ENCODE results near the gene ARID5B.
A peak's percentile ranks its signal among the peaks of the same experiment; 100 is the strongest.

The ARID5B gene

GRCh38 chr10:62037890-62038608 is 136.6 kb downstream of the ARID5B start:
- H3K4me3 ChIP-seq (ENCODE audit: low read depth, low read length), result peak overlapping the region; percentile 61; the same call in 1 of the 2 replicates
- H3K36me3 ChIP-seq (ENCODE audit: insufficient read depth, low read length), result no peaks in the 10 kb centered on the region
- H3K27me3 ChIP-seq (ENCODE audit: insufficient read depth, low read length), result no peaks in the 10 kb centered on the region
- peak overlapping the region; percentile 59 for H3K27ac ChIP-seq (ENCODE audit: low read depth, low read length)
- H2AFZ ChIP-seq (ENCODE audit: low read length, unreplicated experiment), result no peak overlapping the region
- no peaks in the 10 kb centered on the region for H3K79me2 ChIP-seq (ENCODE audit: control insufficient read depth, insufficient read depth, low read length, unreplicated experiment)
- peaks cover 50% of the 10 kb centered on the region for H3K4me1 ChIP-seq (ENCODE audit: control insufficient read depth, insufficient read depth, low read length, unreplicated experiment)

DNA sequence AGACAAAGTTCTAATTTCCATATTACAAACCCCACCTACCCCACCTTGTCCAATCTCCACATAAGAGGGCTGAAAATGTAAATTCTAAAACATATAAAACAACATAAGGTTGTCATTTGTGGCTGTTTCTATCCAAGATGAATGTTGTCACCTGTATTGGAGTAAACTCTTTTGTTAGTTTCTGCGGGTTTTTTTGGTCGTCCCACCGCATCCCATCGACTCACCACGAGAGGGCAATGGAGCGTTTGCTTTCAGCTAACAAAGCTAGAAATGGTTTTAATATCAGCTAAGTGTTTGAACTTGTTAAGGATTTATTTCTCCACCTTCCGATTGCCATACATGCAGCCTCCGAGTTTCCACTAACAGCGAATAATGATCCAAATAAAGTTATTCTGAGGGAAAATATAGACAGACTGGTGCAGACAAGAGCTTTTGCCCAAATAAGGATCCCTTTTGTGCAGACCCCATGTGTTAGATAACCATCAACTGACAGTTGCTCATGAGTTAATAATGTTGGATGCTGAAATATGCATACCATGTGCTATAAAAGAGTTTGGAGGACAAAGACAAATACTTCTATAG is 137.2 kb downstream of the ARID5B start:
- Histone ChIP-seq H3K36me3 (ENCODE audit: insufficient read depth, low read length) (no peaks in the 10 kb centered on the region), H3K79me2 (ENCODE audit: control insufficient read depth, insufficient read depth, low read length, unreplicated experiment) (no peaks in the 10 kb centered on the region), H3K27ac (ENCODE audit: low read depth, low read length) (peak overlapping the region; percentile 49), H3K27me3 (ENCODE audit: insufficient read depth, low read length) (no peaks in the 10 kb centered on the region), H3K4me3 (ENCODE audit: low read depth, low read length) (peak overlapping the region; percentile 61), H2AFZ (ENCODE audit: low read length, unreplicated experiment) (no peak overlapping the region), H3K4me1 (ENCODE audit: control insufficient read depth, insufficient read depth, low read length, unreplicated experiment) (peaks cover 57% of the 10 kb centered on the region)

GRCh38 chr10:62039954-62040353 is 138.5 kb downstream of the ARID5B start:
- Histone ChIP-seq H3K4me1 (ENCODE audit: control insufficient read depth, insufficient read depth, low read length, unreplicated experiment) (peaks cover 69% of the 10 kb centered on the region), H3K4me3 (ENCODE audit: low read depth, low read length) (no peak overlapping the region), H3K36me3 (ENCODE audit: insufficient read depth, low read length) (no peaks in the 10 kb centered on the region), H3K27me3 (ENCODE audit: insufficient read depth, low read length) (no peaks in the 10 kb centered on the region), H3K27ac (ENCODE audit: low read depth, low read length) (no peak overlapping the region), H3K79me2 (ENCODE audit: control insufficient read depth, insufficient read depth, low read length, unreplicated experiment) (peaks cover 2% of the 10 kb centered on the region), H2AFZ (ENCODE audit: low read length, unreplicated experiment) (no peak overlapping the region)

DNA sequence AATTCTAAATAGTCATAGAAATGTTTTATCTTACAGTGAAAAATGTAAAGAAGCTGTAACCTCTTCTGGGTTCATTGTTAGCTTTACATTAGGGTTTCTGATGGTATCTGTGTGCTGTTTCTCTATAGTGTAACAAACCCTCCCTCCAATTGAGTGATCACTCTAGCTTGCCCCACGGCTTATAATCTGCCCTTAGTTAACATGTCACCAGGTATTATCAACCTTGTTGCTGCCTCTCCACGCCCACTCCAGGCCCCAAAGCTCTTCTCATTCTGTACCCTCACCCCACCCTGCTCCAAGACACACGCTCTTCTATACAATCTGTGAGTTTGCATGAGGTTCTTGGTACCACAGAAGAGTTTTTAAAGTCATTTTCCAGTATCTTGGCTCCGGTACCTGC is 139.4 kb downstream of the ARID5B start:
- H3K36me3 ChIP-seq (ENCODE audit: insufficient read depth, low read length), result no peaks in the 10 kb centered on the region
- H3K27me3 ChIP-seq (ENCODE audit: insufficient read depth, low read length), result no peaks in the 10 kb centered on the region
- no peak overlapping the region for H3K27ac ChIP-seq (ENCODE audit: low read depth, low read length)

GRCh38 chr10:62043421-62044021 is 142.0 kb downstream of the ARID5B start:
- Histone ChIP-seq H3K36me3 (ENCODE audit: insufficient read depth, low read length) (no peaks in the 10 kb centered on the region), H3K4me1 (ENCODE audit: control insufficient read depth, insufficient read depth, low read length, unreplicated experiment) (peaks cover 79% of the 10 kb centered on the region), H2AFZ (ENCODE audit: low read length, unreplicated experiment) (no peak overlapping the region), H3K27ac (ENCODE audit: low read depth, low read length) (peak overlapping the region; percentile 86), H3K27me3 (ENCODE audit: insufficient read depth, low read length) (no peaks in the 10 kb centered on the region), H3K4me3 (ENCODE audit: low read depth, low read length) (peak overlapping the region; percentile 31; the same call in 1 of the 2 replicates), H3K79me2 (ENCODE audit: control insufficient read depth, insufficient read depth, low read length, unreplicated experiment) (peaks cover 13% of the 10 kb centered on the region)

More for the DNA sequence above, 139.4 kb downstream of the ARID5B start:
- H3K4me3 ChIP-seq (ENCODE audit: low read depth, low read length), result no peak overlapping the region
- peaks cover 73% of the 10 kb centered on the region for H3K4me1 ChIP-seq (ENCODE audit: control insufficient read depth, insufficient read depth, low read length, unreplicated experiment)
- peaks cover 2% of the 10 kb centered on the region for H3K79me2 ChIP-seq (ENCODE audit: control insufficient read depth, insufficient read depth, low read length, unreplicated experiment)
- no peak overlapping the region for H2AFZ ChIP-seq (ENCODE audit: low read length, unreplicated experiment)

DNA sequence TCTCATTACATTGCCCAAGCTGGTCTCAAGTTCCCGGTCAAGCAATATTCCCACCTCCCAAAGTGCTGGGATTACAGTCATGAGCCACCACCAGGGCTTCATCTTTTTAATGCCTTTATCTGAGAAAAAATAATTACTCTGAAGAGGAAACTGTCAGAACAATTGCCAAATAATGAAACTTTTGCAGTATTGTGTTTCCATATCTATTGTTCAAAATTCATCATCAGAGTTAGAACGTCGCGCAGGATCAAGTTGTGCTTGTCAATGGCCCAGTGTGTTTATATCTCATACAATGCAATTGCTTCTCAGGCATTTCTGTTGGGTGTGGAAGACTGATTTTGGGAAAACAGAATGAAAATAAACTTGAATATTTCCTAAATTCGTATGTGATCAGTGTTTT is 143.1 kb downstream of the ARID5B start:
- Histone ChIP-seq H3K79me2 (ENCODE audit: control insufficient read depth, insufficient read depth, low read length, unreplicated experiment) (peaks cover 17% of the 10 kb centered on the region), H3K4me3 (ENCODE audit: low read depth, low read length) (no peak overlapping the region), H3K36me3 (ENCODE audit: insufficient read depth, low read length) (no peaks in the 10 kb centered on the region), H3K27me3 (ENCODE audit: insufficient read depth, low read length) (no peaks in the 10 kb centered on the region), H2AFZ (ENCODE audit: low read length, unreplicated experiment) (no peak overlapping the region), H3K4me1 (ENCODE audit: control insufficient read depth, insufficient read depth, low read length, unreplicated experiment) (peaks cover 71% of the 10 kb centered on the region), H3K27ac (ENCODE audit: low read depth, low read length) (peak overlapping the region; percentile 86)

- H3K27ac ChIP-seq (ENCODE audit: low read depth, low read length), result peak overlapping the region; percentile 86
- peaks cover 31% of the 10 kb centered on the region for H3K79me2 ChIP-seq (ENCODE audit: control insufficient read depth, insufficient read depth, low read length, unreplicated experiment)
- H3K4me1 ChIP-seq (ENCODE audit: control insufficient read depth, insufficient read depth, low read length, unreplicated experiment), result peaks cover 63% of the 10 kb centered on the region
- H2AFZ ChIP-seq (ENCODE audit: low read length, unreplicated experiment), result no peak overlapping the region
- H3K27me3 ChIP-seq (ENCODE audit: insufficient read depth, low read length), result no peaks in the 10 kb centered on the region
- no peaks in the 10 kb centered on the region for H3K36me3 ChIP-seq (ENCODE audit: insufficient read depth, low read length)
- H3K4me3 ChIP-seq (ENCODE audit: low read depth, low read length), result peak overlapping the region; percentile 61
Observed at GRCh38 chr10:62045765-62046521, 144.4 kb downstream of the ARID5B start.

- Histone ChIP-seq H3K36me3 (ENCODE audit: insufficient read depth, low read length) (peaks cover 4% of the 10 kb centered on the region), H3K27ac (ENCODE audit: low read depth, low read length) (peak overlapping the region; percentile 86), H3K27me3 (ENCODE audit: insufficient read depth, low read length) (no peaks in the 10 kb centered on the region)
Observed at GRCh38 chr10:62046522-62047227, 145.2 kb downstream of the ARID5B start.

DNA sequence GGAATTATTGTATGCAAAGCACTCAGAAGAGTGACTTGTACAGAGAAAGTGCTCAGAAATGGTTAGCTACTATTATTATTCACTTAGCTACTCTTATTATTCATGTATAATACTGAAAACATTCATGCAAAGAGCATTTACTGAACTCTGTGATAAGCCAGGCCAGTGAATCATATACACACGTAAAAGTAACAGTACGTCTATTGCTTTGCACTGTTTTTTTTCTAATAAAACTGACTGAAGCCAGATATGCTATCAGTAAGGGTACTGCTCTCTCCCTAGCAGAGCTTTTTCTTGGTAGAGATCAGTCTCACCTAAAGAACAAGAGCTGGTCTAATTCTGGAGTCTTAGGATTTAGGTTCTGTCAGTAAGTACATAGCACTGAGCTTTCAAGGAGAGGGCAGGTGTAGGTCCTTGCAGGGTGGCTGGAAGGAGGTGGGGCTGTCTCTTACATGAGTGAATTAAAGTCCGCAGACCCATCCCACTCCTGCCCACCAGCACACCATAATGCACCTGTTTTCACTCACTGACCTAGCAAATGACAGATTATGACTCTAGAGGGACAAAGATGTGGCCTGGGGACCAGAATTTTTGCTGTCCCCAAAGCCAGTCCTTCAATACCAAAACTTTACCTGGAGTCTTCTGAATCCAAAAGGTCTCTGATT is 145.9 kb downstream of the ARID5B start:
- H2AFZ ChIP-seq (ENCODE audit: low read length, unreplicated experiment), result no peak overlapping the region
- no peaks in the 10 kb centered on the region for H3K27me3 ChIP-seq (ENCODE audit: insufficient read depth, low read length)
- peaks cover 41% of the 10 kb centered on the region for H3K79me2 ChIP-seq (ENCODE audit: control insufficient read depth, insufficient read depth, low read length, unreplicated experiment)
- H3K4me3 ChIP-seq (ENCODE audit: low read depth, low read length), result no peak overlapping the region
- H3K36me3 ChIP-seq (ENCODE audit: insufficient read depth, low read length), result peaks cover 11% of the 10 kb centered on the region
- peaks cover 65% of the 10 kb centered on the region for H3K4me1 ChIP-seq (ENCODE audit: control insufficient read depth, insufficient read depth, low read length, unreplicated experiment)
- H3K27ac ChIP-seq (ENCODE audit: low read depth, low read length), result peak overlapping the region; percentile 86

More at GRCh38 chr10:62046522-62047227, 145.2 kb downstream of the ARID5B start:
- Histone ChIP-seq H3K4me3 (ENCODE audit: low read depth, low read length) (peak overlapping the region; percentile 61), H3K79me2 (ENCODE audit: control insufficient read depth, insufficient read depth, low read length, unreplicated experiment) (peaks cover 34% of the 10 kb centered on the region), H3K4me1 (ENCODE audit: control insufficient read depth, insufficient read depth, low read length, unreplicated experiment) (peaks cover 60% of the 10 kb centered on the region), H2AFZ (ENCODE audit: low read length, unreplicated experiment) (no peak overlapping the region)
